Type B pancreatic cell (in vitro differentiated cells): ENCODE results near the gene IGSF9B. TPM values are rescaled to one million over a fixed set of nuclear protein-coding genes. Genes with fewer than 3 reads are reported as not detected.
A peak's percentile ranks its signal among the peaks of the same experiment; 100 is the strongest.
"Not testable (repeated sequence)": the region's sequence is repeated elsewhere in the genome, so short reads cannot be mapped to it uniquely, and the experiment has no call there.

Experiments used
- DNase-seq: peaks from one replicate; pipeline ENCODE4 v3.0.0; 2021; ENCODE audit warnings: mixed read lengths; ENCODE audit not compliant: unreplicated experiment; ENCODE audit errors: extremely low spot score
- H3K27ac Mint-ChIP-seq: 2 replicates; pipeline ENCODE4 v1.8.0; 2021; ENCODE audit warnings: mild to moderate bottlenecking, mixed read lengths
- H3K27me3 Mint-ChIP-seq: 2 replicates; pipeline ENCODE4 v1.8.0; 2021; ENCODE audit warnings: mixed read lengths
- H3K36me3 Mint-ChIP-seq: 2 replicates; pipeline ENCODE4 v1.8.0; 2021; ENCODE audit warnings: mixed read lengths
- H3K4me1 Mint-ChIP-seq: one replicate; pipeline ENCODE4 v1.8.0; 2021; ENCODE audit warnings: mixed read lengths; ENCODE audit not compliant: unreplicated experiment
- H3K4me3 Mint-ChIP-seq: 2 replicates; pipeline ENCODE4 v1.8.0; 2021; ENCODE audit warnings: mild to moderate bottlenecking, mixed read lengths
- H3K9me3 Mint-ChIP-seq: 2 replicates; pipeline ENCODE4 v1.8.0; 2021; ENCODE audit warnings: mixed read lengths
- long read RNA-seq: library from polyadenylated mRNA; unstranded; transcript quantifications from one replicate; pipeline ENCODE4 v2.0.0, GENCODE V29; 2020
- total RNA-seq: library from RNA; stranded (reverse); gene quantifications from 2 replicates; pipeline ENCODE4 v1.2.1, GENCODE V29; 2021; ENCODE audit warnings: low replicate concordance
- TF ChIP-seq, protein P1 (sequence below): fragments of 200-600 bp; sonication (generic); conservative IDR thresholded peaks from 2 replicates; pipeline ENCODE4 v1.5.0; 2021; ENCODE audit warnings: antibody characterized with exemption, mild to moderate bottlenecking

IGSF9B gene, protein sequence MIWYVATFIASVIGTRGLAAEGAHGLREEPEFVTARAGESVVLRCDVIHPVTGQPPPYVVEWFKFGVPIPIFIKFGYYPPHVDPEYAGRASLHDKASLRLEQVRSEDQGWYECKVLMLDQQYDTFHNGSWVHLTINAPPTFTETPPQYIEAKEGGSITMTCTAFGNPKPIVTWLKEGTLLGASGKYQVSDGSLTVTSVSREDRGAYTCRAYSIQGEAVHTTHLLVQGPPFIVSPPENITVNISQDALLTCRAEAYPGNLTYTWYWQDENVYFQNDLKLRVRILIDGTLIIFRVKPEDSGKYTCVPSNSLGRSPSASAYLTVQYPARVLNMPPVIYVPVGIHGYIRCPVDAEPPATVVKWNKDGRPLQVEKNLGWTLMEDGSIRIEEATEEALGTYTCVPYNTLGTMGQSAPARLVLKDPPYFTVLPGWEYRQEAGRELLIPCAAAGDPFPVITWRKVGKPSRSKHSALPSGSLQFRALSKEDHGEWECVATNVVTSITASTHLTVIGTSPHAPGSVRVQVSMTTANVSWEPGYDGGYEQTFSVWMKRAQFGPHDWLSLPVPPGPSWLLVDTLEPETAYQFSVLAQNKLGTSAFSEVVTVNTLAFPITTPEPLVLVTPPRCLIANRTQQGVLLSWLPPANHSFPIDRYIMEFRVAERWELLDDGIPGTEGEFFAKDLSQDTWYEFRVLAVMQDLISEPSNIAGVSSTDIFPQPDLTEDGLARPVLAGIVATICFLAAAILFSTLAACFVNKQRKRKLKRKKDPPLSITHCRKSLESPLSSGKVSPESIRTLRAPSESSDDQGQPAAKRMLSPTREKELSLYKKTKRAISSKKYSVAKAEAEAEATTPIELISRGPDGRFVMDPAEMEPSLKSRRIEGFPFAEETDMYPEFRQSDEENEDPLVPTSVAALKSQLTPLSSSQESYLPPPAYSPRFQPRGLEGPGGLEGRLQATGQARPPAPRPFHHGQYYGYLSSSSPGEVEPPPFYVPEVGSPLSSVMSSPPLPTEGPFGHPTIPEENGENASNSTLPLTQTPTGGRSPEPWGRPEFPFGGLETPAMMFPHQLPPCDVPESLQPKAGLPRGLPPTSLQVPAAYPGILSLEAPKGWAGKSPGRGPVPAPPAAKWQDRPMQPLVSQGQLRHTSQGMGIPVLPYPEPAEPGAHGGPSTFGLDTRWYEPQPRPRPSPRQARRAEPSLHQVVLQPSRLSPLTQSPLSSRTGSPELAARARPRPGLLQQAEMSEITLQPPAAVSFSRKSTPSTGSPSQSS (N-terminal part only)
- 6.6 and 10.6 TPM in 2 replicates for total RNA-seq
- long read RNA-seq: 0 reads

DNA sequence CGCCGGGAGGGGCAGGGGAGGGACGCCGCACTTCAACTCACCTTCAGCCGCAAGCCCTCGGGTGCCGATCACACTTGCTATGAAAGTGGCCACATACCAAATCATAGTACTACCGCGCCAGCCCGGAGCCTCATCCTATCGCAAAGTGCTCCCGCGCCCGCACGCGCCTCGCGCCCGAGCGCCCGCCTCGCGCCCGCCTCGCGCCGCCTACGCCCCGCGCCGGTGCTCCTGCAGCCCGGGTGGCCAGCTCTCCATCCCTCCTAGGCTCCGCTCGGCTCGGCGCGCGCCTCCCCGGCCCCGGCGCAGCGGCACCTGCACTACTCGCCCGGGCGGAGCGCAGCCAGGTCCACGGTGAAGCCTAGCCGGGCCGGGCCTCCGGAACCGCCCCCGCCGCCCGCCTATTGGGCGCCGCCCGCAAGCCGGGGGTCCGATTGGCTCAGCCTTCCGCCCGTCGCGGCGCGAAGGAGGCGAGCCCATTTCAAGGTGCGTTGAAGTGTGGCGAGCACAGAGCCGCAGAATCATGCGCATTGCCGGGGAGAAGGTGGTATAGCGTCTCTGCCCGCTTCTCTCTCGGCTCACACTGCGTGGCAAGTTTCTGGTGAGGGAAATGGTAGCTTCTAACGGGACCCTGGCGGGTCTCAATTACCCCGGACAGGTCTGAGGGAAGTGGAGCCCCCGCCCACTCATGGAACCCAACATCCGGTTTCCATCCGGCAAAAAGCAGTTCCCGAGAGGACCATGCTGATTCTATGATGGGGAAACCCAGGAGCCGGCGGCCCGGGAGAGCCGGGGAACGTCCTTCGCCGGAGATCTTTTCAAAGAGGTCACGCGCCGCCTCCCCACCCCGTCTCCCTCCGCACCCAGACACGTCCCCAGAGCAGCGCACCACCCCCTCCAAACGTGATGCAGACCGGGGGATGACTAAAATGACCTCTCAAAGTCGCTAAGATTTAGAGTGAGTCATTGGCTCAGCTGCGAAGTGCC lies at the start of gene IGSF9B:
Gene IGSF9B (minus strand): TSS at position 319 of the 984 bp plus-strand sequence. CDS start 214 bp downstream, at position 105.
- Mint-ChIP-seq H3K4me3 (peak within 1 kb of the TSS; percentile 95), H3K9me3 (no peaks in the 10 kb centered on the region), H3K27ac (no peak within 1 kb of the TSS), H3K27me3 (peaks cover 84% of the 10 kb centered on the region), H3K36me3 (no peaks in the 10 kb centered on the region), H3K4me1 (peaks cover 17% of the 10 kb centered on the region)
- peak; percentile 92 for DNase-seq
- TF ChIP-seq, protein P1, sequence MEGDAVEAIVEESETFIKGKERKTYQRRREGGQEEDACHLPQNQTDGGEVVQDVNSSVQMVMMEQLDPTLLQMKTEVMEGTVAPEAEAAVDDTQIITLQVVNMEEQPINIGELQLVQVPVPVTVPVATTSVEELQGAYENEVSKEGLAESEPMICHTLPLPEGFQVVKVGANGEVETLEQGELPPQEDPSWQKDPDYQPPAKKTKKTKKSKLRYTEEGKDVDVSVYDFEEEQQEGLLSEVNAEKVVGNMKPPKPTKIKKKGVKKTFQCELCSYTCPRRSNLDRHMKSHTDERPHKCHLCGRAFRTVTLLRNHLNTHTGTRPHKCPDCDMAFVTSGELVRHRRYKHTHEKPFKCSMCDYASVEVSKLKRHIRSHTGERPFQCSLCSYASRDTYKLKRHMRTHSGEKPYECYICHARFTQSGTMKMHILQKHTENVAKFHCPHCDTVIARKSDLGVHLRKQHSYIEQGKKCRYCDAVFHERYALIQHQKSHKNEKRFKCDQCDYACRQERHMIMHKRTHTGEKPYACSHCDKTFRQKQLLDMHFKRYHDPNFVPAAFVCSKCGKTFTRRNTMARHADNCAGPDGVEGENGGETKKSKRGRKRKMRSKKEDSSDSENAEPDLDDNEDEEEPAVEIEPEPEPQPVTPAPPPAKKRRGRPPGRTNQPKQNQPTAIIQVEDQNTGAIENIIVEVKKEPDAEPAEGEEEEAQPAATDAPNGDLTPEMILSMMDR: no peak

DNA sequence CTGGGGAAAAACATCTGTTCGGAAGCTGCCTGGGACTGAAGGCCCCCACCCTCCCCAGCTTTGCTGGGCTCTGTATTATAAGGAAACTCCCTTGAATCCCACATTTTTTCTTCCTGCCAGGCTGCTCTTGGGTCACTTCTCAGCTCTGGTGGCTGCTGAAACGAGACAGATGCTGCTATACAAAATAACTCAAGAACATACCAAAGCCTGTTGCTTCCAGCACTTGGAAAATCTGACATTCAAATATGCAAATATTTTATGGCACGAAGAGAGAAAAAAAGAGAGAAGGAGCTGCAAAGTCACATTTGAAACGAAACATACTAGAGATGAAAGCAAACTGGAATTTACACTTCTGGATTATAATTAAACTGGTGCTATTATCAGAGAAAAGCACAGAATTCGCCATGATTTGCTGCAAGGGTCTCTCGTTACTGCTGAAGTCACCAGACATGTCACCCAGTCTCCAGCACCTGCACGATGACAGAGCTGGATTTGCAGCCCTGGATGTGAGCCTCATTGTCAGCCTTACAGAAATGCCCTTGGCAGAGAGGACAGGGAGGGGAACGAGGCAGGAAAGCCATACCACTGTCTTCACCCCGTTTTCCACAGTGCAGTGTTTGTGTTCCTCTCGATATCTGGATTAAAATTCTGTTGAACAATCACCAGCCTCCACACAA lies 47.9 kb upstream of the IGSF9B start:
- Mint-ChIP-seq H3K27ac (no peak overlapping the region), H3K36me3 (no peaks in the 10 kb centered on the region), H3K9me3 (peaks cover 6% of the 10 kb centered on the region), H3K27me3 (peaks cover 15% of the 10 kb centered on the region), H3K4me1 (no peaks in the 10 kb centered on the region), H3K4me3 (no peak overlapping the region)
- DNase-seq: no peak
- TF ChIP-seq, protein P1: no peak

DNA sequence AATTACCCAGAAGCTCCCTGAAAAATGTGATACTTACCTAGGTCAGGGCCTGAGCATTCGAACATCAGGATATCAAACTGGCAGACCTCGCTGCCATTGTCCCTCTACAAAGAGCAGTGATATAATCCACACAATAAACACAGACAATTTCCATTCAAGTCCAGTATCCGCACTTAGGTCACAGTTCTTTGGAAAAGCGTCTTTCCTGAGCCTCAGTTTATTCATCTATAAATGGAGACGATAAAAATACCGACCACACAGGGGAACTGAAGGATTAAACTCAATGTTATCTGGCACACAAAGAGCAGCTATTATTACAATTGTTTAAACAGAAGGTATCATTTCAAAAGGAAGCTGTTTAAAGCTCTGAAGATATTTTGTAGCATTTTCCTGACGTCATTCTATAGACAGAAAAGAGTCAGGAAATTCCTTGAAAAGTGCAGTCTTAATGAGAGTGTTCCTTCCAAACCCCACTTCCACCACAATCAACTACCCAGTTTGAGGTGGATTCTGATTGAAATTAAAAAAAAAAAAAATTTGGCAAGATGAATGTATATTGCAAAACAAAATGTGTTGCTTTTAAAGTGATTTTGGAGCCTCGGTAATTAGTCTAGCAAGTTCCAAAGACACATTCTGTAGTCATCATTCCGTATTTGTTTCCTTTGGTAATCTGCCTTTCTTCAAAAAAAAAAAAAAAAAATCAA lies 47.2 kb upstream of the IGSF9B start:
- DNase-seq: no peak
- Mint-ChIP-seq H3K9me3 (peaks cover 6% of the 10 kb centered on the region), H3K36me3 (no peaks in the 10 kb centered on the region), H3K4me1 (no peaks in the 10 kb centered on the region), H3K4me3 (no peak overlapping the region), H3K27me3 (peaks cover 9% of the 10 kb centered on the region), H3K27ac (no peak overlapping the region)
- TF ChIP-seq, protein P1: no peak

DNA sequence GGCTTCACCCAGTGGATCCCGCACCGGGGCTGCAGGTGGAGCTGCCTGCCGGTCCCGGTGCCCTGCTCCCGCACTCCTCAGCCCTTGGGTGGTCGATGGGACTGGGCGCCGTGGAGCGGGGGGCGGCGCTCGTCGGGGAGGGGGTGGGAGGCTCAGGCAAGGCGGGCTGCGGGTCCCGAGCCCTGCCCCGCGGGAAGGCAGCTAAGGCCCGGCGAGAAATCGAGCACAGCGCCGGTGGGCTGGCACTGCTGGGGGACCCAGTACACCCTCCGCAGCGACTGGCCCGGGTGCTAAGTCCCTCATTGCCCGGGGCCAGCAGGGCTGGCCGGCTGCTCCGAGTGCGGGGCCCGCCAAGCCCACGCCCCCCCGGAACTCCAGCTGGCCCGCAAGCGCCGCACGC lies 46.1 kb upstream of the IGSF9B start:
- not testable (repeated sequence) for H3K4me3 Mint-ChIP-seq, H3K27ac Mint-ChIP-seq, H3K36me3 Mint-ChIP-seq, H3K27me3 Mint-ChIP-seq, DNase-seq, H3K9me3 Mint-ChIP-seq, H3K4me1 Mint-ChIP-seq

DNA sequence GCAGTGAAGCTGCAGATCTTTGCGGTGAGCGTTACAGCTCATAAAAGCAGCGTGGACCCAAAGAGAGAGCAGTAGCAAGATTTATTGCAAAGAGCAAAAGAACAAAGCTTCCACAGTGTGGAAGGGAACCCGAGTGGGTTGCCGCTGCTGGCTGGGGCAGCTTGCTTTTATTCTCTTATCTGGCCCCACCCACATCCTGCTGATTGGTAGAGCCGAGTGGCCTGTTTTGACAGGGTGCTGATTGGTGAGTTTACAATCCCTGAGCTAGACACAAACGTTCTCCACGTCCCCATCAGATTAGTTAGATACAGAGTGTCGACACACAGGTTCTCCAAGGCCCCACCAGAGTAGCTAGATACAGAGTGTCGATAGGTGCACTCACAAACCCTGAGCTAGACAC lies 45.6 kb upstream of the IGSF9B start:
- not testable (repeated sequence) for H3K36me3 Mint-ChIP-seq, H3K27ac Mint-ChIP-seq, DNase-seq, H3K9me3 Mint-ChIP-seq, H3K4me1 Mint-ChIP-seq, H3K4me3 Mint-ChIP-seq
- peaks cover 12% of the 10 kb centered on the region for H3K27me3 Mint-ChIP-seq
